GM21360 (cell line): Measurements from ENCODE around the gene SLC2A4RG.

Experiments used
- ATAC-seq: cut with Tn5 transposase; IDR thresholded peaks from one replicate; pipeline ENCODE4 v1.9.1; 2021; ENCODE audit warnings: mild to moderate bottlenecking, moderate library complexity; ENCODE audit not compliant: unreplicated experiment

Gene SLC2A4RG

GRCh38 chr20:63739130-63740069 lies at the start of gene SLC2A4RG:
TSS of gene SLC2A4RG (plus strand) at chr20:63739776. CDS start at chr20:63739913, 137 bp downstream.
- ATAC-seq, result peak; percentile 45

GRCh38 chr20:63690003-63690897 lies 49.3 kb upstream of the SLC2A4RG start:
- ATAC-seq, result no peak

GRCh38 chr20:63690898-63691710 lies 48.5 kb upstream of the SLC2A4RG start:
- no peak for ATAC-seq

GRCh38 chr20:63691711-63692435 lies 47.7 kb upstream of the SLC2A4RG start:
- ATAC-seq, result no peak

- no peak for ATAC-seq
These were observed 47.0 kb upstream of the SLC2A4RG start for GRCh38 chr20:63692436-63693082.

- no peak for ATAC-seq
These were observed 46.4 kb upstream of the SLC2A4RG start for GRCh38 chr20:63693083-63693732.

- no peak for ATAC-seq
These were observed 45.6 kb upstream of the SLC2A4RG start for GRCh38 chr20:63693733-63694583.

- no peak for ATAC-seq
These were observed 44.8 kb upstream of the SLC2A4RG start for GRCh38 chr20:63694584-63695423.

- ATAC-seq, result no peak
These were observed 43.9 kb upstream of the SLC2A4RG start for GRCh38 chr20:63695424-63696305.

GRCh38 chr20:63696306-63696627 lies 43.3 kb upstream of the SLC2A4RG start:
- ATAC-seq, result no peak

- ATAC-seq, result no peak
These were observed 42.8 kb upstream of the SLC2A4RG start, which contains the start of gene TNFRSF6B for GRCh38 chr20:63696628-63697356. TSS of gene TNFRSF6B (plus strand) at chr20:63696652. CDS start at chr20:63696768, 116 bp downstream.

- no peak for ATAC-seq
These were observed 42.2 kb upstream of the SLC2A4RG start for GRCh38 chr20:63697357-63697867.

- no peak for ATAC-seq
These were observed 41.6 kb upstream of the SLC2A4RG start for GRCh38 chr20:63697868-63698545.

GRCh38 chr20:63698739-63699465 lies 40.7 kb upstream of the SLC2A4RG start:
- ATAC-seq, result no peak
